Left cardiac atrium (tissue), 4 donors: ENCODE data around the gene SOCS2. TPM values are rescaled to one million over a fixed set of nuclear protein-coding genes. Genes with fewer than 3 reads are reported as not detected.
"Not testable (repeated sequence)": the region's sequence is repeated elsewhere in the genome, so short reads cannot be mapped to it uniquely, and the experiment has no call there.

Source experiments
- ATAC-seq, 2 donors: fragments of 200-7000 bp; cut with Tn5 transposase; one replicate each; pipeline ENCODE4 v1.9.1; 2020; ENCODE audit warnings: mild to moderate bottlenecking in 2 of 2, moderate library complexity in 2 of 2
- DNase-seq: peaks from one replicate; pipeline ENCODE4 v3.0.0-alpha.2; 2020
- intact Hi-C, 2 donors: fragments of 100-400 bp; cut with DNase I; formaldehyde crosslinking; loops; one replicate each; pipeline versions ENCODE4 v1.14.1 to v1.15.1; 2022 to 2023
- long read RNA-seq: library from polyadenylated mRNA; unstranded; transcript quantifications from one replicate; pipeline ENCODE4 v2.0.0, GENCODE V29; 2021
- total RNA-seq, 2 donors: library from RNA; stranded (reverse); fragmentation: NEBNext Ultra II Directional; extraction: Animal tissue kit (Norgen Biotek cat#: 25700); gene quantifications; one replicate each; pipeline ENCODE4 v1.2.1, GENCODE V29; 2021
- donor health status: DM: no; HTN: yes; CAD: no.
- donor health status: DM: no; HTN: yes; CAD: no; lungs with severe emphysema.
- donor health status: DM: yes; HTN: yes; CAD: no.
- donor health status: Dilated cardiomyopathy.

Gene SOCS2, protein sequence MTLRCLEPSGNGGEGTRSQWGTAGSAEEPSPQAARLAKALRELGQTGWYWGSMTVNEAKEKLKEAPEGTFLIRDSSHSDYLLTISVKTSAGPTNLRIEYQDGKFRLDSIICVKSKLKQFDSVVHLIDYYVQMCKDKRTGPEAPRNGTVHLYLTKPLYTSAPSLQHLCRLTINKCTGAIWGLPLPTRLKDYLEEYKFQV
- total RNA-seq = 10 to 100 TPM; 12.0 to 18.4 TPM
- long read RNA-seq, transcript SOCS2-202 (3 exons, 1,065 nt) = major isoform, 12 of 17 reads
- long read RNA-seq, partial matches to known transcripts = 0 of 17 reads
- long read RNA-seq, other reads (novel, unspliced or antisense) = 1 of 17 reads

- intact Hi-C loops = loop anchor here (2.0 to 10.0 kb wide), 3 partner anchors 105 to 173 kb away; partner anchors contain the start of gene CRADD (in 2 of the 2)
- ATAC-seq (peak in 1 of 2 donors; percentile 2), DNase-seq (peak; percentile 40)
These were observed at the start of gene SOCS2 for GRCh38 chr12:93571925-93572711. Gene SOCS2, plus strand, starts transcription at chr12:93572675. Its CDS starts 223 bp downstream, at chr12:93572898.

DNA sequence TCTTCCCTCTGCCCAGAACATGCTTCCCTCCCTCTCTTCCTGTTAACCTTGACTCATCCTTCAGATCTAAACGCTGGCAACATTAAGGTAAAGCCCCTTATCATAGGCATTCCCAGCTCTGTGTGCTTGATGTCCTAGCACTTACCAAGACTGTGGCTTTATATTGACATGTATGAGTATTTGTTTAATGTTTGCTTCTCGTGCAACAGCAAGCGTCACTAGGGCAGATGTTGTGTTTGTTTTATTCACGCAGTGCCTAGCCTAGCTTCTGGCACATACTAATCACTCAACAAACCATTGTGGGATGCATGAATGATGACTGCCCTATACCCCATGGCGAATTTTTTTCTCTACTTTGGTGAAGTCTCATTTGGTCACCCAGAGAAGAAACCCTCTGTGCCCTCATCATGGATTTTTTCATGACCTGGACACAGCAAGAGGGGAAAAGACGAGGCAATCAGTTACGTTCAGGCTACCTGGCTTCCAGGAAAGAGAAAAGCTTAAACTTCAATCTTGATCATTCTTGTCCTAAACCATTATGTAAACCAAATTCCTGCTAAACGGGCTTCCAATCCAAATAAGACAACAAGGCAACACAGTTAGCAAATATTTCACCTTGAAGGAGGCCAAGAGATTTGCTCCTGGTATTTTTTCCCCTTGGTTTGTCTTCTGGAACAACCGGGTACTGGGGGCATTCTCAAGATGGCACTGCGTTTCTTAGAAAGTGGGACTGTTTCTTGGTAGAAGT is 47.9 kb upstream of the SOCS2 start:
- intact Hi-C loops = no loop called here
- ATAC-seq (no peak), DNase-seq (no peak)

- no peak for DNase-seq
- intact Hi-C loops = no loop called here
- ATAC-seq = peak in 1 of 2 donors; percentile 40
These were observed 45.6 kb upstream of the SOCS2 start for GRCh38 chr12:93526786-93527428.

DNA sequence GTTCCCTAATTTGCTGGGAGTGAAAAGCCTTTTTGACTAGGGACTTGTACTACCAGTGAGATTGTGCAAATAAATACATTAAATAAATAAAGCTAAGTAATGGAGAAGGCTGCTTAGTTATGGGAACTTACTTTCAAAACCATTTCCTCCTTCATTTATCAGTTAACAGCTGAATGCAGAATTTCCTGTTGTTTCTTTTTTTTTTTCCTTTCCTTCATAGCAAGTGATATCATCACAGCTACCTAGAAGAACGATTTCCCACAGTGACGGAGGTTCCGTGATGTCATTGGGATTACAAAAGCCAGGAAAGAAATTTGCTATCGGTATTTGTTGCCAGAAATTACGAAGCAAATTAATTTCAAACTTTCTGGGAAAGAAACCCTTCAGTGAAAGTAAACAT is 42.1 kb upstream of the SOCS2 start:
- intact Hi-C loops = no loop called here
- no peak for ATAC-seq
- DNase-seq = no peak

- intact Hi-C loops = no loop called here
- no peak for ATAC-seq
- no peak for DNase-seq
These were observed 39.2 kb upstream of the SOCS2 start for GRCh38 chr12:93533310-93533709.

GRCh38 chr12:93536111-93536765 is 36.2 kb upstream of the SOCS2 start:
- intact Hi-C loops = no loop called here
- ATAC-seq (no peak), DNase-seq (no peak)

- no peak for DNase-seq
These were observed 35.5 kb upstream of the SOCS2 start for GRCh38 chr12:93536766-93537488.

DNA sequence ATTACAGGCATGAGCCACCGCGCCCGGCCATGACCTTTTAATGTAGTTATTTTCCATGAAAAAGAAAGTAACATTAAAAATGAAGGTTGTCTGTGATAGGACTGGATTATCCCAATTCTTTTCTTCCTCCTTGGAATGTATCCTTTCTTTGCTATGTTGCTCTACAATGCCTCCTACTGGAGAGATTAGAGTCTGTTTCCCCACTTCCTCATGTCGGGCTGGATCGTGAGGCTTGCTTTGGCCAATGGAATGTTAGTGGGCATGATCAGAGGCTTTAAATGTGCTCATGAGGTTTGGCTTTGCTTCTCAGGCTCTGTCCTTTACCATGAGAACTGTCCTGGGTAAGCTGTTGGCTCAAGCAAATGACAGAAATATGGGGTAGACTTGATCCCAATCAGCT is 34.7 kb upstream of the SOCS2 start:
- no peak for DNase-seq
- intact Hi-C loops = no loop called here
- no peak for ATAC-seq

More at GRCh38 chr12:93536766-93537488, 35.5 kb upstream of the SOCS2 start:
- intact Hi-C loops = no loop called here
- ATAC-seq = peak; percentile 54 to 92

DNA sequence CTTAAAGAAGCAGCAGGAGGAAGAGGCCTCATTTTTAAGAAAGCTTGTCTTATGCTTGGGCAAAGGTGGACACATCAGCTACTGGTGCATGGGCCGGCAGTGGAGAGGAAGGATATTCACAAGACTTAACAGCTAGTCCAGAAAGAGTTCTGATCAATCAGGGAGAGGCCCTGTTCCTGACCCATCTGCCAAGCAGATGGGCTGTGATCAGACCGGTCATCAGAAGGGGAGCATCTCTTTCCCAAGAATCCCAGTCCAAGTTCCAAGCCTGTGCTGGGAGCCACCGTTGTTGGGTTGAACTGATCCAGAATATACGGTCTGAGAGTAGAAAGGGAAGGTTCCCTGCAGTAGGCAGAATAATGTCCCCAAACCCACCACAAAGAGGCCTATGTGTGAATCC is 32.7 kb upstream of the SOCS2 start:
- ATAC-seq = no peak
- DNase-seq = no peak
- intact Hi-C loops = no loop called here

- no peak for DNase-seq
- no peak for ATAC-seq
- intact Hi-C loops = no loop called here
These were observed 32.0 kb upstream of the SOCS2 start for GRCh38 chr12:93540466-93540865.

DNA sequence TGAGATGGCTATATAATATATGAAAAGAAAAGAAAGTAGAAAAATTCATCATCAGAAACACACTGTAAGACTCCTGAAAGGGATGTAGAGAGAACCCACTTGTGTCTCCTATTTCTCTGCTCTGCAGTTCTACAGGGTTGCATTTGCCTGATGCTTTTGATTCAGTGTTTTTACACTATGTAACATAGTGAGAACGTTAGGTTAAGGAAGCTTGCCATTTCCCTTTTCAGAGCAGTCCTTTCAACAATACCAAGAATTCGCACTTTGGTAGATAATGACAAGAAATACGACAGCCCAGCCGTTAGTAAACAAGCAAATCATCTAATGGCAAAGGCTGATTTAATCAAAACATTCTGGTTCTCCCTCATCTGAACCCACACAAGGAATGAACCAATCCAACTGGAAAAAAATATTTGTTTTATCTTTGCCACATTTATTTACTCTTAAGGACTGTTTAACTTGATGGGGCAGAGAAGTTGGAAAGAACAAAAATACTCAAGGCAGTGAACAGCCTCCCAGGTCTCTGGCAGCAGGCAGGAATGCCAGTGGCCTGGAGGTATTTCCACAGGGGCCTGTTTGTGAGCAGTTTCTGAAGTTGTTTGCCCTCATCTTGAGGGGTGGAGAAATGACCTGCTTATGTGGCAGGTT is 30.8 kb upstream of the SOCS2 start:
- intact Hi-C loops = no loop called here
- no peak for DNase-seq
- no peak for ATAC-seq

DNA sequence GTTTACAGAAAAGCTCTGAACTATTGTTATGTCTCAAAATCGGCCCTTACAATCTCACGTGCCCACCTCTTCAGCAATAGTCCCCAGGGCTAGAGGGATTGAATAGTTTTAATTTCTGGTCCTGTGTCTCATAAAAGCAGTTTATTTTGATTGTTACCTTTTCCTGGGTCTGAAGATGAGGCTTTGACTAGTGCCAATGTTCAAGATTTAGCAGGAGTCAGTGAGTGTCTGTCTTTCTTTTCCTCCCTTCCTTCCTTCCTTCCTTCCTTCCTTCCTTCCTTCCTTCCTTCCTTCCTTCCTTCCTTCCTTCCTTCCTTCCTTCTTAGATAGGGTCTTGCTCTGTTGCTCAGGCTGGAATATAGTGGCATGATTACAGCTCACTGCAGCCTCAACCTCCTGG is 24.7 kb upstream of the SOCS2 start:
- ATAC-seq (no peak), DNase-seq (no peak)
- intact Hi-C loops = no loop called here

GRCh38 chr12:93549174-93549573 is 23.3 kb upstream of the SOCS2 start:
- no peak for DNase-seq
- intact Hi-C loops = no loop called here
- ATAC-seq = no peak

DNA sequence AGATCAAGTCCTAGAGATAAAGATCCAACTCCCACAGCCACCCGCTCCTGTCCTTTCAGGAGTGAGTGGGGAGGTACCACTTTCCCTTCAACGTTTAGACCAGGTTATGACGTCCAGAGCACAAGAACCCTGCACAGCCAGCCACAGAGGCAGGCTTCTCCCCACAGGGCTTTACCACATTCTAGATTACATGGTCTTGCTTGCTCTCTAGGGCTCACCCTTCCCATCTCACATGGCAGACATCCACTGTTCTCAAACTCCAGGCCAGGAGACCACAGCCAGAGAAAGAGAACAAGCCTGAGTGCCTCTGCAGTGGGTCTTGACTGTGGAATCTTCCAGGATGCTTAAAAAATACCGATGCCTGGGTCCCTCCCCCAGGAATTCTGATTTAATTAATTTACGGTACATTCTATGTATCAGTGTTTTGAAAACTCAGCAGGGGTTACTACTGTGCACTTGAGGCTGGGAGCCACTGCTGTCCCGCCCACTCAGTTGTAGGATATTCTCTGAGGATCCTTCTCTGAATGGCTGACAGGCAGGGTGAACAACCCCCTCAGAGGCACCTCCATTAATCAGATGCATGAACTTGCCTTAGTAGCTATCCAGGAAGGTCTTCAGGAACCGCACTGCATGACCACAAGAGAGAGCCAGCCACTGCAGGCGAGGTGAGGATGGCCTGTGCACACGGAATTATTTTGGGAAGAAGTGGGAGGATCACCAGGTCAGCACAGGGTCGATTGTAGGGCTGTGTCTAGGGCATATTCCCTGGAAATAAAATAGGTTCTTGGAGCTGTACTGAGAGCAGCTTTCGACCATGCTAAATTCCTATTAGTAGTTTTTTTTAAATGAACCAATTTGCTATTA is 21.5 kb upstream of the SOCS2 start:
- ATAC-seq (no peak), DNase-seq (no peak)
- intact Hi-C loops = no loop called here

GRCh38 chr12:93552427-93552826 is 20.0 kb upstream of the SOCS2 start:
- ATAC-seq = no peak
- no peak for DNase-seq
- intact Hi-C loops = no loop called here

GRCh38 chr12:93557879-93558278 is 14.6 kb upstream of the SOCS2 start:
- ATAC-seq, DNase-seq, intact Hi-C loops: not testable (repeated sequence)

DNA sequence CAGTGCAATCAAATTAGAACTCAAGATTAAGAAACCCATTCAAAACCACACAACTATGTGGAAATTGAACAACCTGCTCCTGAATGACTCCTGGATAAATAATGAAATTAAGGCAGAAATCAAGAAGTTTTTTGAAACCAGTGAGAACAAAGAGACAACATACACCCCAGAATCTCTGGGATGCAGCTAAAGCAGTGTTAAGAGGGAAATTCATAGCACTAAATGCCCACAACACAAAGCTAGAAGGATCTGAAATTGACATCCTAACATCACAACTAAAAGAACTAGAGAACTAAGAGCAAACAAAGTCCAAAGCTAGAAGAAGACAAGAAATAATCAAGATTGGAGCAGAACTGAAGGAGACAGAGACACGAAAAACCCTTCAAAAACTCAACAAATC is 13.8 kb upstream of the SOCS2 start:
- intact Hi-C loops, DNase-seq, ATAC-seq: not testable (repeated sequence)
